WTC11 (cell line): ENCODE results near the gene GPC5. TPM values are rescaled to one million over a fixed set of nuclear protein-coding genes. Genes with fewer than 3 reads are reported as not detected.
A peak's percentile ranks its signal among the peaks of the same experiment; 100 is the strongest.

Source experiments
- ATAC-seq: fragments of 200-7000 bp; cut with Tn5 transposase; 2 replicates; pipeline ENCODE4 v1.10.0; 2021; ENCODE audit warnings: mild to moderate bottlenecking, moderate library complexity
- CTCF ChIA-PET: fragments of 300-600 bp; sonication (Branson Sonifier 250); formaldehyde crosslinking; loops from one replicate; lab custom pipeline; 2021; ENCODE audit warnings: antibody characterized with exemption; lab: Charles Lee
- POLR2A ChIA-PET: fragments of 350-600 bp; sonication (Branson Sonifier 250); formaldehyde crosslinking; loops from one replicate; lab custom pipeline; 2021; ENCODE audit warnings: antibody characterized with exemption; lab: Charles Lee
- DNase-seq: peaks from one replicate; pipeline ENCODE4 v3.0.0; 2021; ENCODE audit warnings: low spot score
- H3K27ac Mint-ChIP-seq: 2 replicates; pipeline ENCODE4 v1.8.0; 2021; ENCODE audit warnings: mixed read lengths
- H3K27me3 Mint-ChIP-seq: 2 replicates; pipeline ENCODE4 v1.8.0; 2021; ENCODE audit warnings: low read depth, mild to moderate bottlenecking, moderate library complexity, mixed read lengths
- H3K36me3 Mint-ChIP-seq: 2 replicates; pipeline ENCODE4 v1.8.0; 2021; ENCODE audit warnings: mixed read lengths
- H3K4me1 Mint-ChIP-seq: 2 replicates; pipeline ENCODE4 v1.8.0; 2022; ENCODE audit warnings: mixed read lengths
- H3K4me3 Mint-ChIP-seq: 2 replicates; pipeline ENCODE4 v1.8.0; 2021; ENCODE audit warnings: mild to moderate bottlenecking, moderate library complexity, mixed read lengths
- H3K9me3 Mint-ChIP-seq: 2 replicates; pipeline ENCODE4 v1.8.0; 2021; ENCODE audit warnings: mixed read lengths
- ESRRA ChIP-seq: sonication (generic); formaldehyde crosslinking; IDR thresholded peaks from 2 replicates; pipeline ENCODE4 v1.8.1; 2022; ENCODE audit warnings: mild to moderate bottlenecking, missing genetic modification reagents, borderline replicate concordance
- FOXJ3 ChIP-seq: sonication (generic); formaldehyde crosslinking; IDR thresholded peaks from 2 replicates; pipeline ENCODE4 v1.9.0; 2021; ENCODE audit warnings: missing genetic modification reagents, mild to moderate bottlenecking, borderline replicate concordance
- GABPB1 ChIP-seq: sonication (generic); formaldehyde crosslinking; IDR thresholded peaks from 2 replicates; pipeline ENCODE4 v1.8.1; 2023; ENCODE audit warnings: mild to moderate bottlenecking, missing genetic modification reagents
- GRHL2 ChIP-seq: fragments of 250-450 bp; sonication (Bioruptor Pico); IDR thresholded peaks from 2 replicates; pipeline ENCODE4 v1.8.0; 2022; ENCODE audit warnings: mild to moderate bottlenecking, moderate library complexity; ENCODE audit not compliant: insufficient replicate concordance, severe bottlenecking
- HMGA2 ChIP-seq: fragments of 250-450 bp; sonication (Bioruptor Pico); IDR thresholded peaks from 2 replicates; pipeline ENCODE4 v1.4.0; 2021; ENCODE audit warnings: mild to moderate bottlenecking, moderate library complexity
- NFE2L1 ChIP-seq: sonication (generic); formaldehyde crosslinking; IDR thresholded peaks from 2 replicates; pipeline ENCODE4 v1.8.1; 2023; ENCODE audit warnings: missing genetic modification reagents
- NR1H2 ChIP-seq: sonication (generic); formaldehyde crosslinking; IDR thresholded peaks from 2 replicates; pipeline ENCODE4 v1.9.0; 2021; ENCODE audit warnings: mild to moderate bottlenecking, moderate library complexity, missing genetic modification reagents
- OVOL2 ChIP-seq: fragments of 250-450 bp; sonication (Bioruptor Pico); IDR thresholded peaks from 2 replicates; pipeline ENCODE4 v1.9.0; 2021; ENCODE audit warnings: mild to moderate bottlenecking, borderline replicate concordance
- SMAD3 ChIP-seq: sonication (generic); formaldehyde crosslinking; IDR thresholded peaks from 2 replicates; pipeline ENCODE4 v1.8.0; 2022; ENCODE audit warnings: missing genetic modification reagents, mild to moderate bottlenecking, borderline replicate concordance
- ZNF396 ChIP-seq: fragments of 250-450 bp; sonication (Bioruptor Pico); IDR thresholded peaks from 2 replicates; pipeline ENCODE4 v1.8.0; 2021; ENCODE audit warnings: mild to moderate bottlenecking, moderate library complexity, borderline replicate concordance
- ZNF671 ChIP-seq: fragments of 250-450 bp; sonication (Bioruptor Pico); IDR thresholded peaks from 2 replicates; pipeline ENCODE4 v1.8.0; 2021; ENCODE audit warnings: mild to moderate bottlenecking
- total RNA-seq: library from RNA; stranded (reverse); gene quantifications from 3 replicates; pipeline ENCODE4 v1.2.3, GENCODE V29; 2021
- TF ChIP-seq, protein P1 (sequence below): sonication (generic); formaldehyde crosslinking; conservative IDR thresholded peaks from 2 replicates; pipeline ENCODE4 v1.8.1; 2023; ENCODE audit warnings: mild to moderate bottlenecking, low read depth, missing genetic modification reagents, moderate library complexity
- TF ChIP-seq, protein P2 (sequence below): sonication (generic); formaldehyde crosslinking; IDR thresholded peaks from 2 replicates; pipeline ENCODE4 v1.8.0; 2023; ENCODE audit warnings: missing genetic modification reagents, mild to moderate bottlenecking, borderline replicate concordance
- TF ChIP-seq, protein P3 (sequence below): sonication (generic); formaldehyde crosslinking; IDR thresholded peaks from 2 replicates; pipeline ENCODE4 v1.8.1; 2023; ENCODE audit warnings: mild to moderate bottlenecking, moderate library complexity, missing genetic modification reagents
- TF ChIP-seq, protein P4 (sequence below): fragments of 200-600 bp; IDR thresholded peaks from 2 replicates; pipeline ENCODE4 v1.8.0; 2022; ENCODE audit warnings: antibody characterized with exemption
- TF ChIP-seq, protein P5 (sequence below): sonication (generic); formaldehyde crosslinking; IDR thresholded peaks from 2 replicates; pipeline ENCODE4 v1.8.0; 2022; ENCODE audit warnings: mild to moderate bottlenecking, missing genetic modification reagents
- TF ChIP-seq, protein P6 (sequence below): sonication (generic); formaldehyde crosslinking; IDR thresholded peaks from 2 replicates; pipeline ENCODE4 v1.8.0; 2023; ENCODE audit warnings: mild to moderate bottlenecking, missing genetic modification reagents

The GPC5 gene
- total RNA-seq, 1 experiment from 2014 or later, result 0.46 TPM

DNA sequence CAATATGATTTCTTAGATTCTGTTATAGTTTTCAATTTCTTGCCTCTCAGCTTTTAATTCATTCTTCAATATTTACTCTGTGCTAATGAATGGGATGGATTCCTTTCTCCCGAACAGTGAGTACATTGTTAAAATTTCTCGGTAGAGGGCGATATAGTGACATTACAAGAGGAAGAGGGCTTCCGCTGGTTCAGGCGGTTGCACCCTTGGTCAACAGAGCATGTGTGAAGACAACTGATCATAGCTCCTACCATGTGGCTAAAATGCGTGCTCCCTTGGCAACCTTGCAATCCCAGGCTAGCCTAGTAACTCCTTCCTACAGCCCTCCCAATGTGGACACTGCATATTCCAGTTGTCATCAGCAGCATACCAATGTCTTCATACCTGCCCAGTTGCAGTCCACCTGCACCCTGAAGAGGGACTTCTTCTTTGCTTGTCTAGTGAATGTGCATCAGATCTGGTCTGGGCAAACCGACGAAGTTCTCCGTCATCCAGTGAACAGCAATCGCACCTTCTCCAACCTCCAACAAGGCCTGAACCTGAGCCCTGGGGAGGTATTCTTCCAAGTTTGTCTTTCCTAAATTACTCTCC is 1175.1 kb downstream of the GPC5 start:
- no peak overlapping the region for H3K27ac Mint-ChIP-seq
- DNase-seq, result peak; percentile 33
- H3K4me1 Mint-ChIP-seq, result peaks cover 8% of the 10 kb centered on the region
- POLR2A ChIA-PET, result no interaction called here
- H3K36me3 Mint-ChIP-seq, result no peaks in the 10 kb centered on the region
- peaks cover 4% of the 10 kb centered on the region; the same call in 1 of the 2 replicates for H3K27me3 Mint-ChIP-seq
- TF ChIP-seq, protein P1, sequence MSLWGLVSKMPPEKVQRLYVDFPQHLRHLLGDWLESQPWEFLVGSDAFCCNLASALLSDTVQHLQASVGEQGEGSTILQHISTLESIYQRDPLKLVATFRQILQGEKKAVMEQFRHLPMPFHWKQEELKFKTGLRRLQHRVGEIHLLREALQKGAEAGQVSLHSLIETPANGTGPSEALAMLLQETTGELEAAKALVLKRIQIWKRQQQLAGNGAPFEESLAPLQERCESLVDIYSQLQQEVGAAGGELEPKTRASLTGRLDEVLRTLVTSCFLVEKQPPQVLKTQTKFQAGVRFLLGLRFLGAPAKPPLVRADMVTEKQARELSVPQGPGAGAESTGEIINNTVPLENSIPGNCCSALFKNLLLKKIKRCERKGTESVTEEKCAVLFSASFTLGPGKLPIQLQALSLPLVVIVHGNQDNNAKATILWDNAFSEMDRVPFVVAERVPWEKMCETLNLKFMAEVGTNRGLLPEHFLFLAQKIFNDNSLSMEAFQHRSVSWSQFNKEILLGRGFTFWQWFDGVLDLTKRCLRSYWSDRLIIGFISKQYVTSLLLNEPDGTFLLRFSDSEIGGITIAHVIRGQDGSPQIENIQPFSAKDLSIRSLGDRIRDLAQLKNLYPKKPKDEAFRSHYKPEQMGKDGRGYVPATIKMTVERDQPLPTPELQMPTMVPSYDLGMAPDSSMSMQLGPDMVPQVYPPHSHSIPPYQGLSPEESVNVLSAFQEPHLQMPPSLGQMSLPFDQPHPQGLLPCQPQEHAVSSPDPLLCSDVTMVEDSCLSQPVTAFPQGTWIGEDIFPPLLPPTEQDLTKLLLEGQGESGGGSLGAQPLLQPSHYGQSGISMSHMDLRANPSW (CRISPR knock-in tag), result no peak
- TF ChIP-seq ZNF396 (no peak), GABPB1 (CRISPR knock-in tag) (no peak), HMGA2 (no peak), SMAD3 (no peak), ZNF671 (CRISPR knock-in tag) (no peak), OVOL2 (CRISPR knock-in tag) (no peak), NFE2L1 (CRISPR knock-in tag) (no peak)
- TF ChIP-seq, protein P2, sequence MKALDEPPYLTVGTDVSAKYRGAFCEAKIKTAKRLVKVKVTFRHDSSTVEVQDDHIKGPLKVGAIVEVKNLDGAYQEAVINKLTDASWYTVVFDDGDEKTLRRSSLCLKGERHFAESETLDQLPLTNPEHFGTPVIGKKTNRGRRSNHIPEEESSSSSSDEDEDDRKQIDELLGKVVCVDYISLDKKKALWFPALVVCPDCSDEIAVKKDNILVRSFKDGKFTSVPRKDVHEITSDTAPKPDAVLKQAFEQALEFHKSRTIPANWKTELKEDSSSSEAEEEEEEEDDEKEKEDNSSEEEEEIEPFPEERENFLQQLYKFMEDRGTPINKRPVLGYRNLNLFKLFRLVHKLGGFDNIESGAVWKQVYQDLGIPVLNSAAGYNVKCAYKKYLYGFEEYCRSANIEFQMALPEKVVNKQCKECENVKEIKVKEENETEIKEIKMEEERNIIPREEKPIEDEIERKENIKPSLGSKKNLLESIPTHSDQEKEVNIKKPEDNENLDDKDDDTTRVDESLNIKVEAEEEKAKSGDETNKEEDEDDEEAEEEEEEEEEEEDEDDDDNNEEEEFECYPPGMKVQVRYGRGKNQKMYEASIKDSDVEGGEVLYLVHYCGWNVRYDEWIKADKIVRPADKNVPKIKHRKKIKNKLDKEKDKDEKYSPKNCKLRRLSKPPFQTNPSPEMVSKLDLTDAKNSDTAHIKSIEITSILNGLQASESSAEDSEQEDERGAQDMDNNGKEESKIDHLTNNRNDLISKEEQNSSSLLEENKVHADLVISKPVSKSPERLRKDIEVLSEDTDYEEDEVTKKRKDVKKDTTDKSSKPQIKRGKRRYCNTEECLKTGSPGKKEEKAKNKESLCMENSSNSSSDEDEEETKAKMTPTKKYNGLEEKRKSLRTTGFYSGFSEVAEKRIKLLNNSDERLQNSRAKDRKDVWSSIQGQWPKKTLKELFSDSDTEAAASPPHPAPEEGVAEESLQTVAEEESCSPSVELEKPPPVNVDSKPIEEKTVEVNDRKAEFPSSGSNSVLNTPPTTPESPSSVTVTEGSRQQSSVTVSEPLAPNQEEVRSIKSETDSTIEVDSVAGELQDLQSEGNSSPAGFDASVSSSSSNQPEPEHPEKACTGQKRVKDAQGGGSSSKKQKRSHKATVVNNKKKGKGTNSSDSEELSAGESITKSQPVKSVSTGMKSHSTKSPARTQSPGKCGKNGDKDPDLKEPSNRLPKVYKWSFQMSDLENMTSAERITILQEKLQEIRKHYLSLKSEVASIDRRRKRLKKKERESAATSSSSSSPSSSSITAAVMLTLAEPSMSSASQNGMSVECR (CRISPR knock-in tag), result 0 out of 2 replicates have a peak, but pooled peaks have one; percentile 25
- TF ChIP-seq, protein P3, sequence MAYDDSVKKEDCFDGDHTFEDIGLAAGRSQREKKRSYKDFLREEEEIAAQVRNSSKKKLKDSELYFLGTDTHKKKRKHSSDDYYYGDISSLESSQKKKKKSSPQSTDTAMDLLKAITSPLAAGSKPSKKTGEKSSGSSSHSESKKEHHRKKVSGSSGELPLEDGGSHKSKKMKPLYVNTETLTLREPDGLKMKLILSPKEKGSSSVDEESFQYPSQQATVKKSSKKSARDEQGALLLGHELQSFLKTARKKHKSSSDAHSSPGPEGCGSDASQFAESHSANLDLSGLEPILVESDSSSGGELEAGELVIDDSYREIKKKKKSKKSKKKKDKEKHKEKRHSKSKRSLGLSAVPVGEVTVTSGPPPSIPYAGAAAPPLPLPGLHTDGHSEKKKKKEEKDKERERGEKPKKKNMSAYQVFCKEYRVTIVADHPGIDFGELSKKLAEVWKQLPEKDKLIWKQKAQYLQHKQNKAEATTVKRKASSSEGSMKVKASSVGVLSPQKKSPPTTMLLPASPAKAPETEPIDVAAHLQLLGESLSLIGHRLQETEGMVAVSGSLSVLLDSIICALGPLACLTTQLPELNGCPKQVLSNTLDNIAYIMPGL (CRISPR knock-in tag), result no peak
- TF ChIP-seq, protein P4, sequence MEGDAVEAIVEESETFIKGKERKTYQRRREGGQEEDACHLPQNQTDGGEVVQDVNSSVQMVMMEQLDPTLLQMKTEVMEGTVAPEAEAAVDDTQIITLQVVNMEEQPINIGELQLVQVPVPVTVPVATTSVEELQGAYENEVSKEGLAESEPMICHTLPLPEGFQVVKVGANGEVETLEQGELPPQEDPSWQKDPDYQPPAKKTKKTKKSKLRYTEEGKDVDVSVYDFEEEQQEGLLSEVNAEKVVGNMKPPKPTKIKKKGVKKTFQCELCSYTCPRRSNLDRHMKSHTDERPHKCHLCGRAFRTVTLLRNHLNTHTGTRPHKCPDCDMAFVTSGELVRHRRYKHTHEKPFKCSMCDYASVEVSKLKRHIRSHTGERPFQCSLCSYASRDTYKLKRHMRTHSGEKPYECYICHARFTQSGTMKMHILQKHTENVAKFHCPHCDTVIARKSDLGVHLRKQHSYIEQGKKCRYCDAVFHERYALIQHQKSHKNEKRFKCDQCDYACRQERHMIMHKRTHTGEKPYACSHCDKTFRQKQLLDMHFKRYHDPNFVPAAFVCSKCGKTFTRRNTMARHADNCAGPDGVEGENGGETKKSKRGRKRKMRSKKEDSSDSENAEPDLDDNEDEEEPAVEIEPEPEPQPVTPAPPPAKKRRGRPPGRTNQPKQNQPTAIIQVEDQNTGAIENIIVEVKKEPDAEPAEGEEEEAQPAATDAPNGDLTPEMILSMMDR, result peak; percentile 31; the same call in 1 of the 2 replicates
- TF ChIP-seq, protein P5, sequence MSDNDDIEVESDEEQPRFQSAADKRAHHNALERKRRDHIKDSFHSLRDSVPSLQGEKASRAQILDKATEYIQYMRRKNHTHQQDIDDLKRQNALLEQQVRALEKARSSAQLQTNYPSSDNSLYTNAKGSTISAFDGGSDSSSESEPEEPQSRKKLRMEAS (CRISPR knock-in tag), result peak; percentile 55
- H3K9me3 Mint-ChIP-seq, result no peaks in the 10 kb centered on the region
- H3K4me3 Mint-ChIP-seq, result no peak overlapping the region
- peak; percentile 97 for ATAC-seq
- CTCF ChIA-PET, result interaction anchor here (0.6 to 1.9 kb wide), 7 partner anchors 12 to 431 kb away, joined by 3 to 6 read pairs (median 4); no protein-coding TSS in a partner anchor

DNA sequence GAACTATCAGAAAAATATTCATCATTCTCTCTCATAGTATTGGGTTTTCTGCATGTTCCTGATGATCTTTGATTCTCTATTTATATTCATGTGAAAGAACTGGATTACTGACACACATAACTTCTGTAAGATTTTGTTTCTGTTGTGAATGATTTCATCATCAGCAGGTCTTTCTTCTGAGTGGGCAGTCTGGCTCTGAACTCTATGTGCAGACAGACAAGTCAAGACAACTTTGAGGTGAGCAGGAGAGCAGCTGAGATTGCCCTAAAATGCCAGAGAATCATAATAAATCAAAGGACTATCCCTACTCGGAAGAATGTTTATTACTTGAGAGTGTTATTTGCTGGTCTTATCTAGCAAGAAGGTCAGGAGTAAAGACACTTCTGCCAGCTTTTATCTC is 1176.1 kb downstream of the GPC5 start:
- ATAC-seq, result no peak
- Mint-ChIP-seq H3K27me3 (peaks cover 4% of the 10 kb centered on the region; the same call in 1 of the 2 replicates), H3K36me3 (no peaks in the 10 kb centered on the region), H3K9me3 (no peaks in the 10 kb centered on the region), H3K4me3 (no peak overlapping the region), H3K4me1 (0 out of 2 replicates have a peak, but pooled peaks cover 3% of the 10 kb centered on the region), H3K27ac (no peak overlapping the region)
- ChIA-PET POLR2A (interaction anchor here (0.6 kb wide), 1 partner anchor 630 kb away, joined by 5 read pairs; no protein-coding TSS in a partner anchor), CTCF (interaction anchor here (0.6 kb wide), 1 partner anchor 449 kb away, joined by 8 read pairs; no protein-coding TSS in a partner anchor)
- DNase-seq, result no peak
- no peak for TF ChIP-seq FOXJ3 (CRISPR knock-in tag)
- TF ChIP-seq, protein P6, sequence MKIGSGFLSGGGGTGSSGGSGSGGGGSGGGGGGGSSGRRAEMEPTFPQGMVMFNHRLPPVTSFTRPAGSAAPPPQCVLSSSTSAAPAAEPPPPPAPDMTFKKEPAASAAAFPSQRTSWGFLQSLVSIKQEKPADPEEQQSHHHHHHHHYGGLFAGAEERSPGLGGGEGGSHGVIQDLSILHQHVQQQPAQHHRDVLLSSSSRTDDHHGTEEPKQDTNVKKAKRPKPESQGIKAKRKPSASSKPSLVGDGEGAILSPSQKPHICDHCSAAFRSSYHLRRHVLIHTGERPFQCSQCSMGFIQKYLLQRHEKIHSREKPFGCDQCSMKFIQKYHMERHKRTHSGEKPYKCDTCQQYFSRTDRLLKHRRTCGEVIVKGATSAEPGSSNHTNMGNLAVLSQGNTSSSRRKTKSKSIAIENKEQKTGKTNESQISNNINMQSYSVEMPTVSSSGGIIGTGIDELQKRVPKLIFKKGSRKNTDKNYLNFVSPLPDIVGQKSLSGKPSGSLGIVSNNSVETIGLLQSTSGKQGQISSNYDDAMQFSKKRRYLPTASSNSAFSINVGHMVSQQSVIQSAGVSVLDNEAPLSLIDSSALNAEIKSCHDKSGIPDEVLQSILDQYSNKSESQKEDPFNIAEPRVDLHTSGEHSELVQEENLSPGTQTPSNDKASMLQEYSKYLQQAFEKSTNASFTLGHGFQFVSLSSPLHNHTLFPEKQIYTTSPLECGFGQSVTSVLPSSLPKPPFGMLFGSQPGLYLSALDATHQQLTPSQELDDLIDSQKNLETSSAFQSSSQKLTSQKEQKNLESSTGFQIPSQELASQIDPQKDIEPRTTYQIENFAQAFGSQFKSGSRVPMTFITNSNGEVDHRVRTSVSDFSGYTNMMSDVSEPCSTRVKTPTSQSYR (CRISPR knock-in tag), result no peak
- no peak for TF ChIP-seq ESRRA (CRISPR knock-in tag)
- TF ChIP-seq GRHL2 (CRISPR knock-in tag), result no peak
- no peak for TF ChIP-seq NR1H2 (CRISPR knock-in tag)
